ENCODE data around the gene SYN1. TPM values are rescaled to one million over a fixed set of nuclear protein-coding genes. Genes with fewer than 3 reads are reported as not detected.

The SYN1 gene
- total RNA-seq, 1 experiment from 2014 or later: 0.26 TPM

DNA sequence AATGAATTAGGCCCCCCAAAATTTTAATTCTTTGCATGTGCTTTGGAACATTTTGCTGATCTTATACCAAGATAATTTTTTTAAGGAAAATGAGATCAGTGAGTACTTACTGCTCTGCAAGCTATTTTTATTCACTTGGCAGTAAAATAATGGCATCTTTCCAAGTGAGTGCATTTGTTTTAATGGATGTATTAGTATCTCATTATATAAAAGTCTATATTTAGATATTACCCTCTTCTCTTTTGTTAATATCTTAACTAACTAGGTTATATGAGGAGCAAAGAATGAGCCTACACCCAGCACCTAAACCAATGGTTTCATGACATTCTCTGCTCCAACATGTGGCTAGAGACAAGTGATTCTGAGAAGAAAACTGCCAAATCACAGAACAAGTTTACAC lies 79.8 kb downstream of the SYN1 start:
- H3K4me3 ChIP-seq: no peak overlapping the region
- H3K36me3 ChIP-seq: no peaks in the 10 kb centered on the region
- H3K27me3 ChIP-seq: no peaks in the 10 kb centered on the region
- H3K9me3 ChIP-seq: no peaks in the 10 kb centered on the region
- DNase-seq: no peak

GRCh38 chrX:47530049-47530448 lies 89.6 kb downstream of the SYN1 start:
- Histone ChIP-seq H3K36me3 (no peaks in the 10 kb centered on the region), H3K9me3 (no peaks in the 10 kb centered on the region), H3K4me3 (no peak overlapping the region), H3K27me3 (no peaks in the 10 kb centered on the region)
- no peak for DNase-seq

DNA sequence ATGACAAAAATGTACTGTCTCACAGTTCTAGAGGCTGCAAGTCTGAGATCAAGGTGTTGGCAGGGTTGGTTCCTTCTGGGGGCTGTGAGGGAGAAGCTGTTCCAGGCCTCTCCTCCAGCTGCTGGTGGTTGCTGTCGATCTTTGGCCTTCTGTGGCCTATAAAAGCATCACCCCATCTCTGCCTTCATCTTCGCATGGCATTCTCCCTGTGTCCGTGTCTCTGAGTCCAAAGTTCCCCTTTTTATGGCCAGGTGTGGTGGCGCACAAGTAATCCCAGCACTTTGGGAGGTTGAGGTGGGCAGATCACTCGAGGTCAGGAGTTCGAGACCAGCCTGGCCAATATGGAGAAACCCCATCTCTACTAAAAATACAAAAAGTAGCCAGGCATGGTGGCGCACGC lies 90.1 kb downstream of the SYN1 start:
- H3K9me3 ChIP-seq: no peaks in the 10 kb centered on the region
- no peaks in the 10 kb centered on the region for H3K27me3 ChIP-seq
- DNase-seq: no peak
- no peaks in the 10 kb centered on the region for H3K36me3 ChIP-seq
- no peak overlapping the region for H3K4me3 ChIP-seq

- DNase-seq: no peak
- peak overlapping the region; percentile 50 for H3K4me3 ChIP-seq
- no peaks in the 10 kb centered on the region for H3K9me3 ChIP-seq
- H3K27me3 ChIP-seq: no peaks in the 10 kb centered on the region
- no peaks in the 10 kb centered on the region for H3K36me3 ChIP-seq
These were observed 95.9 kb downstream of the SYN1 start for GRCh38 chrX:47523713-47524166.

- DNase-seq: peak; percentile 72
- Histone ChIP-seq H3K9me3 (no peaks in the 10 kb centered on the region), H3K27me3 (no peaks in the 10 kb centered on the region), H3K36me3 (no peaks in the 10 kb centered on the region), H3K4me3 (peak overlapping the region; percentile 50)
These were observed 96.4 kb downstream of the SYN1 start for GRCh38 chrX:47523297-47523696.

Other genes with a start within 250 kb of the SYN1 start
- 2.2 TPM in 1 of 2 replicates, not detected in the other for gene ZNF157, start 249.3 kb downstream of the SYN1 start, total RNA-seq (2014; rRNA removed; shearing (Covaris generic); ENCODE audit: low replicate concordance)
- 2.4 and 4.8 TPM in 2 replicates for gene ZNF41, start 136.6 kb downstream of the SYN1 start, total RNA-seq (2014; rRNA removed; shearing (Covaris generic); ENCODE audit: low replicate concordance)
- gene ARAF, start 58.7 kb downstream of the SYN1 start, total RNA-seq (2014; rRNA removed; shearing (Covaris generic); ENCODE audit: low replicate concordance): 2.0 and 9.3 TPM in 2 replicates
- gene TIMP1, start 37.4 kb downstream of the SYN1 start, total RNA-seq (2014; rRNA removed; shearing (Covaris generic); ENCODE audit: low replicate concordance): 162 and 333 TPM in 2 replicates
- not detected in 2 replicates for gene CFP, start 10.1 kb upstream of the SYN1 start, total RNA-seq (2014; rRNA removed; shearing (Covaris generic); ENCODE audit: low replicate concordance)
- gene ELK1, start 30.7 kb upstream of the SYN1 start, total RNA-seq (2014; rRNA removed; shearing (Covaris generic); ENCODE audit: low replicate concordance): 33.2 and 39.4 TPM in 2 replicates
- gene UXT, start 39.3 kb upstream of the SYN1 start, total RNA-seq (2014; rRNA removed; shearing (Covaris generic); ENCODE audit: low replicate concordance): 155 and 240 TPM in 2 replicates
- 1.6 and 4.3 TPM in 2 replicates for gene ZNF81, start 217.0 kb upstream of the SYN1 start, total RNA-seq (2014; rRNA removed; shearing (Covaris generic); ENCODE audit: low replicate concordance)